Esophagus squamous epithelium (tissue), 5 donors: ENCODE results near the gene WHRN. TPM values are rescaled to one million over a fixed set of nuclear protein-coding genes. Genes with fewer than 3 reads are reported as not detected.

Experiments used
- DNase-seq: peaks from one replicate; lab custom pipeline; 2025; lab: John Stamatoyannopoulos, UW
- H3K27ac ChIP-seq, 4 donors: fragments of 200-600 bp; sonication (generic); one replicate each; pipeline ENCODE4 v1.5.1; 2016 to 2019; ENCODE audit warnings: mild to moderate bottlenecking in 1 of 4
- H3K27me3 ChIP-seq, 4 donors: fragments of 200-600 bp; sonication (generic); 1 replicate in 3 of 4; 2 replicates in 1 of 4; pipeline versions ENCODE4 v1.5.1 to v1.6.0; 2017 to 2021; ENCODE audit warnings: antibody characterized with exemption in 1 of 4
- H3K36me3 ChIP-seq, 3 donors: fragments of 200-600 bp; sonication (generic); one replicate each; pipeline ENCODE4 v1.5.1; 2016 to 2019
- H3K4me1 ChIP-seq, 3 donors: fragments of 200-600 bp; sonication (generic); one replicate each; pipeline ENCODE4 v1.5.1; 2017 to 2019
- H3K4me3 ChIP-seq, 4 donors: fragments of 200-600 bp; sonication (generic); 1 replicate in 3 of 4; 2 replicates in 1 of 4; pipeline ENCODE4 v1.5.1; 2016 to 2019; ENCODE audit warnings: mild to moderate bottlenecking in 2 of 4, moderate library complexity in 1 of 4
- H3K9me3 ChIP-seq, 3 donors: fragments of 200-600 bp; sonication (generic); one replicate each; pipeline ENCODE4 v1.5.1; 2016 to 2019
- CTCF ChIP-seq, 6 experiments: fragments of 450-650 bp in 4 of 6; fragments of 200-600 bp in 2 of 6; sonication (generic) in 2 of 6; IDR thresholded peaks; one replicate each; pipeline ENCODE4 v1.5.1; 2016 to 2019; ENCODE audit warnings: antibody characterized with exemption in 6 of 6, mild to moderate bottlenecking in 4 of 6, moderate library complexity in 4 of 6
- POLR2A ChIP-seq, 4 donors: fragments of 450-650 bp; IDR thresholded peaks; one replicate each; pipeline ENCODE4 v1.6.1; 2017; ENCODE audit warnings: antibody characterized with exemption in 4 of 4, mild to moderate bottlenecking in 4 of 4, moderate library complexity in 3 of 4
- WGBS, 2 donors: methylation state at CpG; one replicate each; pipeline ENCODE4 v1.1.5; 2018; 5-methylcytosine and 5-hydroxymethylcytosine counted together
- intact Hi-C: fragments of 100-400 bp; cut with DNase I; formaldehyde crosslinking; loops from one replicate; pipeline ENCODE4 v1.15.0; 2022
- total RNA-seq, 4 donors: library from RNA; depleted of rRNA; stranded (reverse); fragments of >200 nt; gene quantifications; one replicate each; pipeline ENCODE4 v1.1.0, GENCODE V29; 2016
- donor health status: DM: yes; HTN: yes; CAD: no.

The WHRN gene
- total RNA-seq, 4 donors from 2014 or later, result 2.9 to 6.1 (median 3.4) TPM

DNA sequence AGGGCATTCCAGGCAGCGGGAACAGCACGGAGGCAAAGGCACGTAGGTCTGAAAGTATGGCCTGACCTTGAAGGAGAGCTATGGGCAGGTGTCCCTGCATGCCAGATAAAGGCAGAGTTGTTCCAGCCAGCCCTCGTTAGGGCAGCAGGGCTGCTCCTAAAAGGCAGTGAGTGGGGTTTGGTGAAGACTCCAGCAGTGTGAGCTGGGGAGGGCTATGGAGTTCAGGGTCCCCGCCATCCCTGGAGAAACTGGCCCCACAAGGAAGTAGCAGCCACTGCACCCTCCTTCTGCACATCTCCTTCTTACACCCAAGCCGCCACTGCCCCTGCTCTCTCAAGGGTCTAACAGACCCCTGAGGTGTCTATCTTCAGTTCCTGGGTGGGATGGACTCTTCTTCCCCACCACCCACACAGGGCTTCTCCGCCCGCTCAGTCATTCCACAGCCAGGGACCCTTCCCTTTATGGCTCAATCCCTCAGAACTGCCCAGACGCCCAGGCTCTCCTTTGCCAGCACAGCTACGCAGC, 118.8 kb downstream of the WHRN start:
- peak overlapping the region; percentile 23 to 69 (median 54) for H3K4me3 ChIP-seq
- no peaks in the 10 kb centered on the region for H3K36me3 ChIP-seq
- intact Hi-C loops, result no loop called here
- H3K27me3 ChIP-seq, result no peaks in the 10 kb centered on the region
- H3K9me3 ChIP-seq, result no peaks in the 10 kb centered on the region
- peak overlapping the region; percentile 72 to 95 (median 90) for H3K27ac ChIP-seq
- peaks cover 37 to 93% (median 62%) of the 10 kb centered on the region in 3 donors for H3K4me1 ChIP-seq
- no peak for DNase-seq
- TF ChIP-seq CTCF (IDR thresholded peaks at IDR 0.05), result no peak
- no peak for TF ChIP-seq POLR2A (IDR thresholded peaks at IDR 0.05)
- 36 to 41% methylated on average over 8 to 9 of the region's 10 CpGs for WGBS, 2 donors

DNA sequence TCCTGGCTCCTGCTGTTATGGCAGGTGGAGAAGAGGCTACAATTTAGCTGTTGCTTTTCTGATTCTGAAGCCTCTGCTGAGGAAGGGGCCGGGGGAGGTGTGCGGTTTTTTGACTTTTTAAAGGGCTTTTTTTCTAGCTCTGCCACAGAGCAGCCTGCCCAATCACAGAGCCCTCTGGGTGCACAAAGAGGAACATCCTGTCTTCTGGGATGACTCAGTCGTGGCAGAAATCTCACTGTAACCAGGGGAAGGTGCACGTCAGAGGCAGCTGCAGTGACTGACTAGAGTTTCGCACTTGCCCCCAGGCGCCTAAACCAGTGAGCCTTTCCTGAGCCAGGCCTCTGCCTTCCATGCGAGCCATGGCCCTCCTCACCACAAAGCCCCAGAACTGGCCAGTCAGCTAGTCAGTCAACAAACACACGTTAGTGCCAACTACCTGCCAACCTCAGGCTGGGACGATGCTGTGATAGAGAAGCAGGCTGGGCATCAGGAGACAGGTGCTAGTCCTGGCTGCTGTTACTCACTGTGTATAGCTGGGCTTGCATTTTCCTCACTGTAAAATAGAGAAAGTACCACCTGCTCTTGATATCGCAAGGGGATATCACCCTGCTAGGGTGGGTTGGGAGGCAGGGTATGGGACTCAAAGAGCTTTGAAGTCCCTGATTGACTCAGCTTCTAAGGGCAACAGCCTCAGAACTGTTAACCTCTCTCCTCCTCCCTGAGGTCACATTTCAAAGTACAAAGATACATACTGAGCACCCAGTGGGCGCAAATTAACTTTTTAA, 119.7 kb downstream of the WHRN start:
- Histone ChIP-seq H3K4me3 (peak overlapping the region in 3 of 4 donors; percentile 54 to 69 (median 55)), H3K36me3 (peaks cover 0 to 7% (median 0%) of the 10 kb centered on the region in 3 donors), H3K9me3 (no peaks in the 10 kb centered on the region), H3K4me1 (peaks cover 37 to 91% (median 60%) of the 10 kb centered on the region in 3 donors), H3K27ac (peak overlapping the region; percentile 72 to 95 (median 90)), H3K27me3 (no peaks in the 10 kb centered on the region)
- TF ChIP-seq POLR2A (IDR thresholded peaks at IDR 0.05) (peak in 3 of 4 donors; percentile 48 to 95 (median 67)), CTCF (IDR thresholded peaks at IDR 0.05) (peak in 1 of 6 experiments; percentile 3)
- intact Hi-C loops, result no loop called here
- WGBS, 2 donors, result 33 to 49% methylated on average over 7 of the region's 11 CpGs
- DNase-seq, result peak; percentile 56

DNA sequence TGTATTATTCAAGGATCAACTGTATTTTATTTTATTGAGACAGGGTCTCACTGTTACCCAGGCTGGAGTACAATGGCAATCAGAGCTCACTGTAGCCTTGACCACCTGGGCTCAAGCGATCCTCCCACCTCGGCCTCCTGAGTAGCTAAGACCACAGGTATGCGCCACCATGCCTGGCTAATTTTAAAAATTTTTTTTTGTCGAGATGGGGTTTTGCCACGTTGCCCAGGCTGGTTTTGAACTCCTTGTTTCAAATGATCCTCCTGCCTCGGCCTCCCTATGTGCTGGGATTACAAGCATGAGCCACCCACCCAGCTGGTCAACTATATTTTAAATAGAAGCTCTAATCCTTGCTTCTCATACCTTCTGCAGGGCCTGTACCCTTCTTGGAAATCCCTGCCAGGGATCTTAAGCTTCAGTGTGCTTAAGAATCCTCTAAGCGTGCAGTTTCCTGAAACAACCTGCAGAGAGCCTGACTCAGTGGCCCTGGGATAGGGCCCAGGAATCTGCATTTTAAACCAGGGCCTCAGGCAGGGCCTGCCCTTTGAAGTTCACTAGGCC, 120.4 kb downstream of the WHRN start:
- Histone ChIP-seq H3K27ac (peak overlapping the region; percentile 72 to 95 (median 90)), H3K9me3 (no peaks in the 10 kb centered on the region), H3K27me3 (no peaks in the 10 kb centered on the region), H3K4me1 (peaks cover 37 to 88% (median 53%) of the 10 kb centered on the region in 3 donors), H3K4me3 (peak overlapping the region in 2 of 4 donors; percentile 25 to 69), H3K36me3 (peaks cover 0 to 8% (median 0%) of the 10 kb centered on the region in 3 donors)
- TF ChIP-seq CTCF (IDR thresholded peaks at IDR 0.05) (no peak), POLR2A (IDR thresholded peaks at IDR 0.05) (no peak)
- no peak for DNase-seq
- intact Hi-C loops, result no loop called here
- 67% methylated on average over 6 to 7 of the region's 7 CpGs for WGBS, 2 donors

GRCh38 chr9:114384341-114384740, 120.9 kb downstream of the WHRN start:
- Histone ChIP-seq H3K4me3 (peak overlapping the region in 2 of 4 donors; percentile 25 to 69), H3K36me3 (peaks cover 0 to 14% (median 2%) of the 10 kb centered on the region in 3 donors), H3K4me1 (peaks cover 37 to 88% (median 47%) of the 10 kb centered on the region in 3 donors), H3K9me3 (no peaks in the 10 kb centered on the region), H3K27ac (peak overlapping the region; percentile 72 to 95 (median 90)), H3K27me3 (no peaks in the 10 kb centered on the region)
- TF ChIP-seq CTCF (IDR thresholded peaks at IDR 0.05), result no peak
- TF ChIP-seq POLR2A (IDR thresholded peaks at IDR 0.05), result no peak
- intact Hi-C loops, result no loop called here
- no peak for DNase-seq
- WGBS, 2 donors, result 50 to 58% methylated on average over 1 of the region's 1 CpG
